HG03280 (cell line): ENCODE results near the gene GPS1.

Source experiments
- ATAC-seq: cut with Tn5 transposase; IDR thresholded peaks from one replicate; pipeline ENCODE4 v1.9.1; 2021; ENCODE audit warnings: mild to moderate bottlenecking, moderate library complexity; ENCODE audit not compliant: unreplicated experiment

Gene GPS1

DNA sequence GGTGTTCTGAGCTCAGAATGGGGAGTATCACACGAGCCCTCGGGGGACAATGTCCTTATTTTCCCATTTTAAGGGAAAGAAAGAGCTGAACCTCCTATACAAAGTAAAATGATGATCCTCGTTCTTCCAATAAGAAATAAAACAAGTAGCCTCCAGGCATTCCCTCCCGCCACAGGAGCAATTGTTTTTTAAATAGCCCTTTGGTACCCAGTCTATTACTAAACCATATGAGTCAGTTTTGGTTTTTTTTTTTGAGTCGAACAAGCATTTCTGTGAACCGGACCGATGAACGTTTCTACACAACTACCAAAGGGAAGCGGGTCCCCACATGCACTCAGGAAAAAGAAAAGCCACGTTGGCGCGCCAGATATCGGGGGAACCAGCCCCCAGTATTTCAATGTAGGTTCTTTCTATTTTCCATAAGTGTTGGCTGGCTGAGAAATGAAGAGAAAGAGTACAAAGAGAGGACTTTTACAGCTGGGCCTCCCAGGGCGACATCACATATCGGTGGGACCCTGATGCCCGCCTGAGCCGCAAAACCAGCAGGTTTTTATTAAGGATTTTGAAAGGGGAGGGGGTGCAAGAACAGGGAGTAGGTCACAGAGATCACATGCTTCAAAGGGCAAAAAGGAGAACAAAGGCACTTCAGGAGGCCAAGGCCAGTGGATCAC, 10.4 kb upstream of the GPS1 start:
- ATAC-seq, result no peak

DNA sequence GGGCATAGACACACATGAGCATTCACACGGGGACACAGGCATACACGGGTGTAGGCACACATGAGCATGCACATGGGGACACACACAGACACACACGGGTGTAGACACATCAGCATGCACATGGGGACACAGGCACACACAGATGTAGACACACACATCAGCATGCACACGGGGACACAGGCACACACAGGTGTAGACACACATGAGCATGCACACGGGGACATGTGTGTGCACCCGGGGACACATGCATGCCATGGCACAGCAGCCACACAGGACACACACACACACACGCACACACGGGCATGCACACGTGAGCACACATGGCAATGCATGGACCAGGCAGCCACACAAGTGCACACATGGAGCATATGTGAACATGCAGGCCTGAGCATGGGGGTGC, 9.0 kb upstream of the GPS1 start:
- no peak for ATAC-seq

DNA sequence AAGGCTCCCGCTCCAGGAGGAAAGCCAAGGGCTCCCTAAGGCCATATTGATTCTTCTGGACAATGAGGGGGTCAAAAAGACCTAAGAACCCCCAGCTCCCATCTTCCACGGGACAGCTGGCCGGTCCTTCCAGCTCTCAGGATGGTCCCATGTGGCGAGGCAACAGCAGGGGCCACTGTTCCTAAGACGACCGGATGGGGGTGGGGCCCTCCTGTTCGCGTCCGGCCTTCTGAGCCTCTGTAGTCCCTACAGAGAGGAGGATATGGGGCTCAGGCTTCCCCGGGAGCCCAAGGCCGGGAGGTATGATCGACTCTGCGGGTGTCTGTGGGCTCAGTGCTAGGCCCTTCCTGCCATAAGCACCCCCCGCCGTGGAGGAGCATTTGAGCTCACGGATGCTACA, 8.2 kb upstream of the GPS1 start:
- ATAC-seq, result no peak

DNA sequence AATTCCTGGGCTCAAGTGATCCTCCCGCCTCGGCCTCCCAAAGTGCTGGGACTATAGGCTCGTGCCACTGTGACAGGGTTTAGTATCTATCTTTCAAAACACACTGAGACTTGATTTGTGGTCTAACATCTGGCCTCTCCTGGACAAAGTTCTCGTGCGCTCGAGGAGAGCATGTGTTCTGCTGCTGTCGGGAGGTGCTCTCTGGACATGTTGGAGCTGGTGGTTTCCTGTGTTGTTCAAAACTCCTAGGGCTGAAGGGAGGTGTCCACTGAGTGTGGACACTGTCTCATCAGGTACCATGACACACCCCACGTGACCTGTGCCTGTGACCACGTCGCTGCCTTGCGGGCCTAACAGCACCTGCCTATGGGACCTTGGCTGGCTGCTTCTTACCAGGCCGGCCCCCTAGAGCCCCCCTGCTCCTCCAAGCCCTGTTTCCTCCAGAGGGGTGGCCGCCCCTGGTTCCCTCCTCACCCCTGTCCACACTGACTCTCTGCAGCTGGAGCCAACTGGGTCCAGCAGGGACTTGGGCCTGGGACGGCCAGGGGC, 5.7 kb upstream of the GPS1 start:
- ATAC-seq, result no peak

DNA sequence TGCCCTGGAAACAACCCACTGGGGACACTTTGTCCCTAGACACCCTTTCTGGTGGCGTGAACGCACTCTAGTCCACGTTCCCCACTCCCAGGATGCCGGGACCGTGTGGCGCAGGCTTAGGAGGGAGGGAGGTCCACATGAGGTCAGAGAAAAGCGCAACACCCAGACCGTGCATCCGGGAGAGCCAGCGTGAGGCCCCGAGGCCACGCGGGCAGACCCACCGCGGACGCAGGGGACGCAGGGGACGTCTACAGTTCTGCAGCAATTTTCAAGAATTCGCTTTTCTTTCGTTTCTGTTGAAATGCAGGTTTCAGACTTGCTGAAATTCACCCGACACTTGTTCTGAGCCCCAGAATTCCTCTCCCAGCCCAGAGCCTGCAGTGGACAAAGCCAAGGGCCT, 4.8 kb upstream of the GPS1 start:
- no peak for ATAC-seq

DNA sequence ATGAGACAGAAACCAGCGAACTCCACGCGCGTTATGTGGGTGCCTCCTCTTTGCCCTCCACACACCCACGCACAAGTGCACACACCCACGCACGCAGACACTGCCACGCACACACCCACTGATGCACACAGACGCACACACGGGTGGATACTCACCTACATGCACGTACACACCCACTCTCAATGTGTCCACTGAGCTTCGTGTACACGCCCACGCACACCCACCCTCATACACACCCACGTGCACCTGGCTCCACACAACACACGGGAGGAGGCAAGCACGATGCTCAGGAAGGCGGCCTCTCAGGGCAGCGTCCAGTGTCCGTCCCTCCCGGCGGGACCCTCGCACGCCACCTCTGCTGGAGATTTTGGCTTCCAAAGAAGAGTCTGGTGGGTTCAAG, 4.3 kb upstream of the GPS1 start:
- ATAC-seq, result no peak

DNA sequence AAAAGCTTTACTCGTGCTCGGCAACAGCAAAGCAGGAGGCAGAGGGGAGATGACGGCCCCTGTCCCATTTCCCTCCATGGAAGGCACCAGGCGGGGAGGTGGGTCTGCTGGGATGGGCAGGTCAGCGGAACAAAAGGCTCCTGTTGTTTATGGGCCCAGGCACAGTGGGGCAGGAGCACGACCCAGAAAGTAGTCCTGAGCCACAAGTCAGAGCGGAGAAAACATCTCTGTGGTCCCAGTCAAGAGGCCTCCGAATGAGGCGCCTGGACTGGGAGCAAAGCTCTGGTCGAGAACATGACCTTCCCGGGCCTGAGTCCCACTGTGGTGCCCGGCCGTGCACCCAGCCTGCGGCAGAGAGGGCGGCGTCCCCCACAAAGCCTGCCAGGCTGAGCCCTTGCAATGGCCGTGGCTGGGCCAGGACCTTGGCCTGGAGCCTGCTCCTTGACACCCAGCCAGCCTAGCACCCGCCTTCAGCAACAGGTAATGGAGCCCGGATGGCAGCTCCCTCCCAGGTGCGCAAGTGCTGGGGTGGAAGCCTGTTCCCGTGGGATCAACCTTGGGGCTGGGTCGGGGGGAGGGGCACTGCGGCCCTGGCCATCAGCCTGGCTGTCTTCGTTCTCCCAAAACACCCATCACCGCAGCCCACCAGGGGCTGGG, 3.7 kb upstream of the GPS1 start:
- ATAC-seq, result no peak

DNA sequence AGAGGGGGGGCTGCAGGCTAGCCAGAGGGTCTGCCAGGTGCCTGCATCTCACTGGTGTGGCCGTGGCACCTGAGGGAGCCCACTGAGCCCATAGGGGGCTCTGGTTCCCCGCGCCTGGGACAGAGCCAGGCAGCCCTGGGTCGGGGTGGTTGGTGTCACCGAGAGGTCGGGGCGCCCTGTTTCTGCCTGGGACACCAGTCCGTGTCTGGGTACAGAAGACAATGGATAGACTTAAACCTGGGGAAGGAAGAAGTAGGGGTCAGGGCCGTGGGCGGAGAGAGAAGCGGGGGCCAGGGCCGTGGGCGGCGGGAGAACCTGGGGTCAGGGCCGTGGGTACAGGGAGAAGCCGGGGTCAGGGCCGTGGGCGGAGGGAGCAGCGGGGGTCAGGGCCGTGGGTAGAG, 3.1 kb upstream of the GPS1 start:
- ATAC-seq, result no peak

DNA sequence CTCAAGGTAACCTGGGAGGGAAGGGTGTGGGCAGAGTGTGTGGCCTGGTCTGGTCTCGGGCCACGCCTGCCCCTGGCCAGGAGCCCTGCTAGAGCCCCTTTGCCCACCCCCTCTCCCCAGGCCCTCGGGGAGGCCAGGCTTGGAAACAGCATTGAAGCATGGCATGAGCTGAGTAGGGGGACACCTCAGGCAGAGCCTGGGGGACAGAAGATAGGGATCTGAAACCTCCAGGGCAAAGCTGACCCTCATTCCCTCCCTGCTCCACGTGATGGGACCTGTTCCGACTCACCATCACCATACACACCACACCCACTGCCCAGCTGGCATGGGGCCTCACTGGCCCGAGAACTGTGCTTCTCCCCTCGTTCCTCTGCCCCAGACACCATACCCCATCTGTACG, 2.6 kb upstream of the GPS1 start:
- no peak for ATAC-seq

DNA sequence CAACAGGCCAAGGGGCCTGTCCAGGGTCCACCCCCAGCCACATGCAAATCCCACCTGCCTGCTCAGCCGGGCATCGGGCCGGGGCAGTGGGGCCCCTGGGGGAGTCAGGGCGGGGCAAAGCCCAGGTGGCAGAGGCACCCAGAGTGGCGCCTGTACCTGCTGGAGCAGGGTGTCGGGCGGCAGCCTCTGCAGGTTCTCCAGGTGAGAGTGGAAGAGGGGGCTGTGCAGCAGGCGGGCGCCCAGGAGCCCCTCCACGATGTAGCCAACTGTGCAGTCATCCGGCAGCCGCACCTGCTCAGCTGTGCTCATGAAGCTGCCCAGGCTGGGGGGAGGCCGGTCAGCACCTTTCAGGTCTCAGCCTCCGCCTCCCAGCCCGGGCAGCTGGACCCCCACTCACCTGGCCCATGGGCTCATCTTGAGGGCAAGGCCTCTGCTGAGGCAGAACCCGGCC, 2.2 kb upstream of the GPS1 start:
- ATAC-seq, result no peak

DNA sequence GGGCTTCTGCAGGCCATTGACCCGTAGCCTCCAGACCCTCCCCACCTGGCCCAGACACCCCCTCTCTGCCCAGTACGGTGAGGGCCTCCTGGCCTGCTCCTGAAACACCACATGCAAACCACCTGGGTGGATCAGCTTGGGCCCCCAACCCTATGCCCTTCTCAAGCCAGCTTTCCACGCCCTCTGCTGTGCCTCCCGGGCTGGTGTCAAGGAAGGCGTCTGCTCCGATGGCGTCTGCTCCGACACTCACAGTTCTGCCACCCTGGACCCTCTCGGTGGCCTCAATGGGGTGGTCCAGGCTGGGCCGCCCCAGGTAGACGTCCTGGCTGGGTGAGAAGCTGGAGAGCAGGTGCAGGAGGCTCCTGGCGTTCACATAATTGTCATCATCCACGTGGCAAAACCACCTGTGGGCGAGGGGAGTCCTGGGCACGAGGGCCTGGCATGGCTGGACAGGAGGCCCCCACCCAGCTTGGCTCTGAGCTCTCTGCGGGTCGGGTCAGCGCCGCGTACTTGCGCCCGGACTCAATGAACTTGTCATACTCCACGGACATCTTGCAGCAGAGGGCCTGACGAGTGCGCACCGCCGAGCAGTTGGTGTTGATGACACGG, 1.4 kb upstream of the GPS1 start:
- ATAC-seq, result no peak

DNA sequence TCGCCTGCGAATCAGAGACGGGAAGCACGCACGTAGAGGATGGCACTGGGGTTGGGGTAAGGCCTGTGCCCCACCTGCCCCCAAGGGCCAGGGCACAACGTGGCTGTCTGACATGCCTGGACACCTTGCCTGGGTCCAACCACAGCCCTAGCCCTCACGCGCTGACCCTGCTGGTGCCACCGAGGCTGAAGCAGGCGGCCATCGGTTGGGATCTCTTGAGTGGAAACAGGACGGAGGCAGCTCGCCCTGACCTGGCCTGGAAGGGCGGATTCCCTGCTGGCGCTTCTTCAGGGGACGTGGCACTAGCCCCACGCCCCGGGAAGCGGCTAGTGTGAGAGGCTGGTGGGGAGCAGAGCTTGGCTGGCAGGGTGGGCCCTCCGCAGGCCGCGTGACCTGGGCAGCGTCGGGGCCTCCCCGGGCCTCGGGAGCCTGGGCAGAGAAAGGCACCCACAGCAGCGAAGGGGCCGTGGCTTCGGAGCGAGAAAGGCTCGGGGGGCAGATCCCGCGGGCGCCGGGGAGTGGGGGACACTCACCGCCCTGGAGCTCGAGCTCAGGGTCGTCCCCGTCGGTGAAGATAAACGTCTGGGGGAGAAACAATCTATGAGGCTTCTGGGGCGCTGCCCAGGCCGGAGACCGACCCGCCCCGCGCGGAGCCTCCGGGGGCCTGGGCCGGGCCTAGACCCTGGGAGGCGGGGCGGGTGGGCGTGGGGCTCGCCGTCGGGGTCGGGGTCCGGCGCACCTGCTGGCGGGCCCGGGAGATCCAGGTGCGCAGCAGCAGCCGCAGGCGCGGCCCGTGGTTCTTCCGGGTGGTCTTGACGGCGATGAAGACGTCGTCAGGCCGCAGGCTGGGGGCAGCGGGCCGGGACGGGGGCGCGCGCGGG, 697 bp upstream of the GPS1 start:
- ATAC-seq, result no peak

DNA sequence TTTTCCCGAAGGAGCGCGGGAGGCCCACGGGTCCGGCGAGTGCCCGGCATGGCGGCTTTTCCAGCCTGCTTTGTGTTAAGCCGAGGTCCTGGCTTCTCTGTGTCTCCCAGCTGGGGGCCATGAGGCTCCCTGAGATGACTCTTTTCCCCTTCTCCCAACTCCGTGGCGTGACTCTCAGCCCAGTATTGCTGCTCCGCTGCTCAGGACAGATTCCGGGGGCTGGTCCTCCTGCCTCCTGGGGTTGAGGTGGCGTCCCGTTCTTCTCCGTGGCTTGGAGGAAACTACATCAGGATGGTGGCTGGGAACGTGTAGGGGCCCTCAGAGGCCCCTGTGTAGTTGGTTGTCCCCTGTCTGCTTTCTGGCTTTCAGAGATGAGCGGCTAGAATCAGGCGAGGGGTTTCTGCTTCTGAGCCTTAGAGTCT, 951 bp downstream of the GPS1 start:
- ATAC-seq, result no peak

DNA sequence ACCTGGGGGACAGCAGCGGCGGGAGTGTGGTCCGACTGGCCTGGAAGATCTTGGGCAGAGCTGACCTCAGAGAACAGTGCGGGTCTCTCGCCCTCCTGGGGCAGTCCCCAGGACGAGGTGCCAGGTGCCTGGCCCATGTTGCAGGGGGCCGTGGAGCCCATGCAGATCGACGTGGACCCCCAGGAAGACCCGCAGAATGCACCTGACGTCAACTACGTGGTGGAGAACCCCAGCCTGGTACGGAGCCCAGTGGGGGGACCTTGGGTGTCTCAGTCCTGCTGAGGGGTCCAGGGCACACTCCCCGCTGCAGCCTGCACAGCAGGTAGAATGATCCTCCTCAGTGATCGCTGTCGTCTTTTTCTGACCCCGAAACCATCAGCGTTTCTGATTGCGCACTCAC, 1.4 kb downstream of the GPS1 start:
- ATAC-seq, result no peak

DNA sequence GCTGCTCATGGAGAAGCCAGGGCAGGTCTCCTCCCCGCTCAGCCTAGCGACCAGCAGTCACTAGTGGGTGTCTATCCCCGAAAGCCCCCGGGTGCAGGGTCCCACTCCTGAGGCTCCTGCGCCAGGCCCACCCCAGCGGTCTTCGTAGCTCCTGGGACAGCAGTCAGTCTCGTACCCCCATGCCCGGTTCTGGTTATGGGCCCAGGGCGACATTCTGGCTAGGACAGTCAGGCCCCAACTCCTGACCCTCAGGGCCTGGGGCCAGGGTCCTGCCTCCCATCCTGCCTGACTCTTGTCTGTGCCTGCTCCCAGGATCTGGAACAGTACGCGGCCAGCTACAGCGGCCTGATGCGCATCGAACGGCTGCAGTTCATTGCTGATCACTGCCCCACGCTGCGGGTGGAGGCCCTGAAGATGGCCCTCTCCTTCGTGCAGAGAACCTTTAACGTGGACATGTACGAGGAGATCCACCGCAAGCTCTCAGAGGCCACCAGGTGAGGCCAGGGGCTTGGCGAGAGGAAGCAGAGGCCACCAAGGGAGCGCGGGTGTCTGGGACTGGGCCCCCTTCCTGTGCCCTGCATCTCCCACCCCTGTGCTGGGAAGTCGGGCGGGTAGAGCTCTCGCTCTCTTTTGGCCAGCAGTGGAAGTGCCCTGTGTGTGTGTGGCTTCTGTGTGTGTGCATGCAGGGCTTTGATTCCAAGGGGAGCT, 2.0 kb downstream of the GPS1 start:
- no peak for ATAC-seq

DNA sequence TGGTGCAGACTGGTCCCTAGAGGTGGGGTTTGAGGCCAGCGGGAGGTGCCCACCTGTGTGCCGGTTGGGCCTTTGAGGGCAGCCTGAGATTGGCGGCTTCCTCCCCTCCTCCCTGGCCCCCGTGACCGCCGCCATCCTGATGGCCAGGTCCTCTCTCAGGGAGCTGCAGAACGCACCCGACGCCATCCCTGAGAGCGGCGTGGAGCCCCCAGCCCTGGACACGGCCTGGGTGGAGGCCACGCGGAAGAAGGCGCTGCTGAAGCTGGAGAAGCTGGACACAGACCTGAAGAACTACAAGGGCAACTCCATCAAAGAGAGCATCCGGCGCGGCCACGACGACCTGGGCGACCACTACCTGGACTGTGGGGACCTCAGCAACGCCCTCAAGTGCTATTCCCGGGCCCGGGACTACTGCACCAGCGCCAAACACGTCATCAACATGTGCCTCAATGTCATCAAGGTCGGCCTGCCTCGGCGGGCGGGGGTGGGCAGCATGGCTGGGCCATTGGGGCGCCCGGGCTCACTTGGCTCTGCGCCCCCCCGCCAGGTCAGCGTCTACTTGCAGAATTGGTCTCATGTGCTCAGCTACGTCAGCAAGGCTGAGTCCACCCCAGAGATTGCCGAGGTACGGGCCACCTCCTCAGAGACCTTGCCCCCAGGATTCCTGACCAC, 2.8 kb downstream of the GPS1 start:
- no peak for ATAC-seq

DNA sequence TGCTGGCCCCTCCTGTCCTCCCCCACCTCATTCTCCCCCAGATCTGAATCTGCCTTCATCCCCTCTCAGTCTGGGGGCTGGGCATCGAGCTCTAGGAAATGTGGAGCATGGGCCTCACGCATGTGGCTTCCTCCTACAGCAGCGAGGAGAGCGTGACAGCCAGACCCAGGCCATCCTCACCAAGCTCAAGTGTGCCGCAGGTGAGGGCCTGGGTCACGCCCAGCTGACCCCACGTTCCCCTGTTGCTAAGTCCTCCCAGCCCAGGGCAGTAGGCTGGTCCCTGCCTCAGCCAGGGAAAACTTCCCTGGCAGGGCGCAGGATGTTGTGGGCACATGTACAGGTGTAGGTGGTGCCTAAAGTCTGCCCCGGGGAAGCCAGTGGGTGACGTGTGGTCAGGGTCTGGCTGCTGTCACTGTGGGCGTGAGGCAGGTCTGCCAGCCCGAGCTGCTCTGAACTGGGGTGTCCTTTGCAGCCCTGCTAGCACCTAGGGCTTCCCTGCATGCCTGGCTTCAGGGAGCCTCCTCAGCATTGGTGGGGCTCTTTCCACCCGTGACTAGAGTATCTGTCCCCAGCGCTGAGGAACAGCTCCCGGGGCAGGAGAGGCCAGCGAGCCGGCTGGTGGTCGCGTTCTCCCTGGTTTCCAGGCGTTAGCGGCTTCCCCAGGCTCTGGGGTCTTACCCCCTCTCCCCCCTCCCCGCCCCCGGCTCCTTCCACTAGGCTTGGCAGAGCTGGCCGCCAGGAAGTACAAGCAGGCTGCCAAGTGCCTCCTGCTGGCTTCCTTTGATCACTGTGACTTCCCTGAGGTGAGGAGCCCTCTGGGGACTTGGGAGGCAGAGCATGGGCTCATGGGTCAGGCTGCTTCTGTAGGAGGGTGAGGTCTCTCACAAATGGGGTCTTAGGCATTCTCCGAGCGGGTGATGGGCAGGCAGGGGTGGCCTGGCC, 3.6 kb downstream of the GPS1 start:
- no peak for ATAC-seq

DNA sequence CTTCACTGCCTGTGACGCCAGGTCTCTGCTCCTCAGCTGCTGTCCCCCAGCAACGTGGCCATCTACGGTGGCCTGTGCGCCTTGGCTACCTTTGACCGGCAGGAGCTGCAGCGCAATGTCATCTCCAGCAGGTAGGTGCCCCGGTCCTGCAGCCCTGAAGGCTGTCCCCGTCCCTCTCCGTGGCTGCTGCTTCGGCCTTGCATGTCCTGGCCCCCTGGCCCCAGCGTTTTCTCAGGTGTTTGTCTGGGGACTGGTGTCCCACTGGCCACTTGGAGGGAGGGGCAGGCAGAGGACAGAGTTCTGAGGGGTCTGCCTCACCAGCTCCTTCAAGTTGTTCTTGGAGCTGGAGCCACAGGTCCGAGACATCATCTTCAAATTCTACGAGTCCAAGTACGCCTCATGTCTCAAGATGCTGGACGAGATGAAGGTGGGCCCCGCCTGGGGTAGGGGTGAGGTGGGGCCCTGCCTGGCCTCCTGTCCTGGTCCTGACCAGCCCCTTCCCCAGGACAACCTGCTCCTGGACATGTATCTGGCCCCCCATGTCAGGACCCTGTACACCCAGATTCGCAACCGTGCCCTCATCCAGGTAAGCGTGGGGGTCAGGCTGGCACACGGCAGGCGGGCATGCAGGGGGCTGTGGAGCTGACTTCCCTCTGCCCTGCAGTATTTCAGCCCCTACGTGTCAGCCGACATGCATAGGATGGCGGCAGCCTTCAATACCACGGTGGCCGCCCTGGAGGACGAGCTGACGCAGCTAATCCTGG, 4.4 kb downstream of the GPS1 start:
- no peak for ATAC-seq
